ENCODE data around the gene OR51B4. TPM values are rescaled to one million over a fixed set of nuclear protein-coding genes. Genes with fewer than 3 reads are reported as not detected.
"Not testable (repeated sequence)": the region's sequence is repeated elsewhere in the genome, so short reads cannot be mapped to it uniquely, and the experiment has no call there.

The OR51B4 gene
- total RNA-seq, 1 donor from 2014 or later = not detected

DNA sequence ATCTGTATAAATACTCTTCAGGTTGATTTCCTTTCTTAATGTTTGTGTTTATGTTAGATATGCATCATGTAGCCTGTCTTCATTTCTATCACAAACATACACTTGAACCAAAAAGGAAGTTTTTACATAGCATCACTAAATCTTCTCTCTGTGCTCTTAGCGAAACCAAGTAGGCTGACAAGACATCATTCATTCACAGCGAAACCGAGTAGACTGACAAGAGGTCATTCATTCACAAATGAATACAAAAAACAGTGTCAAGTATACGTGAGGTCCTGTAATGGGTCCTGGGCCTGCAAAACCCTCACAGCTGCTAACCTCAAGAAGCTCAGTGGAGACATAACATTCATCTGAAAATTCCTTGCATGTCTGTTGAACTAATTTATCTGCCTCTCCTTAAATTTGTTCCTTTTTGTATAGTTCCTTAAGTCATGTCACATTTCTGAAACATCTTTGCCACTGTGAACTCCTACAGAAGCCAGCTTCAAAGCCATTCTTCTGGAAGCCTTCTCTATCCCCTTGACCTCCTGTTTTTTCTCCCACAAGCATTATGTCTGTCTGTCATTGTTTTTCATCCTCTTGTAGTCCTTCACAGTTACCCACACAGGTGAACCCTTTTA is 22.2 kb downstream of the OR51B4 start:
- no peak for ATAC-seq
- DNase-seq (ENCODE audit: missing footprints) = no peak
- intact Hi-C loops (cut with DNase I) = no loop called here

DNA sequence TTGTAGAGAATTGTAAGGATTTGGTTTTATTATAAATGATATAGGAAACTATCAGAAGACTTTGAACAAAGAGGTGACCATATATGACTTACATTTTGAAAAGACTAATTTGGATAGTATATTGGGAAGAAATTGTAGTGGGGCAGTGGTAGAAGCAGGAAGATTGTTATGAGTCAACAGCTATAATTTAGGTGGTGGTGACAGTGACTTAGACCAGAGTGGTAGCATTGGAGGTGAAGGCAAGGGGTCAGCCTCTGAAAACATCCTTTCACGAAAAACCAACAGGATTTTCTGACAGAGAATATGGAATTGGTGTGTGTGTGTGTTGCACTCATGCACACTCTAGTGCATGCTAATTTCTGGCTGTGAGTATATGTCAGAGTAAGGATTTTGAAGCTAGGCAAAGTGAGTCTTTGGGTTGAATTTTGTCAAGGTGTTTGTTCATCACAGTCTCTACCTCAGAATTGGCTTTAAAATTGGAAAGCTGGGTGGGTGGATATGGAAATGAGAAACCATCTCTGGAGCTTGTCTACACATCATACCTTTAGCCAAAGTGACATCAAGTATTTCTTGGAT is 23.9 kb downstream of the OR51B4 start:
- no peak for ATAC-seq
- intact Hi-C loops (cut with DNase I) = no loop called here
- no peak for DNase-seq (ENCODE audit: missing footprints)

DNA sequence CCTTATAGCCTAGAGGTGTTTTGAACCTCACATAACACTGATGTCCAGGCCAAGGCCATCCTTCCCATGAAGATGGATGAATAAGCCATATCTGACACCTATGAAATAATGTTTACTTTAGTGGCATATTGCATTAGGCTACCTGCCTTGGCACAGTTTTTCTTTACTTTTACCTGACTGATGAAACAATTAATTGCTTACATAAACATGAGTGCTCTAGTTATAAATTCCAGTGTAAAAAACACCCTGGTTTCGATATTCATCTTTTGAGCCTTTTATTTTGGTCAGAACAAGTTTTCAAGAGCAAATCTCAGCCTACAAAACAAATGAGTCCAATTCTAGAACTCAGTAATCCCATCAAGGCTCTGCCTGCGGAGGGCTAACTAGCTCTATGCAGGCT is 25.0 kb downstream of the OR51B4 start:
- ATAC-seq (no peak), DNase-seq (ENCODE audit: missing footprints) (no peak)
- intact Hi-C loops (cut with DNase I) = no loop called here

DNA sequence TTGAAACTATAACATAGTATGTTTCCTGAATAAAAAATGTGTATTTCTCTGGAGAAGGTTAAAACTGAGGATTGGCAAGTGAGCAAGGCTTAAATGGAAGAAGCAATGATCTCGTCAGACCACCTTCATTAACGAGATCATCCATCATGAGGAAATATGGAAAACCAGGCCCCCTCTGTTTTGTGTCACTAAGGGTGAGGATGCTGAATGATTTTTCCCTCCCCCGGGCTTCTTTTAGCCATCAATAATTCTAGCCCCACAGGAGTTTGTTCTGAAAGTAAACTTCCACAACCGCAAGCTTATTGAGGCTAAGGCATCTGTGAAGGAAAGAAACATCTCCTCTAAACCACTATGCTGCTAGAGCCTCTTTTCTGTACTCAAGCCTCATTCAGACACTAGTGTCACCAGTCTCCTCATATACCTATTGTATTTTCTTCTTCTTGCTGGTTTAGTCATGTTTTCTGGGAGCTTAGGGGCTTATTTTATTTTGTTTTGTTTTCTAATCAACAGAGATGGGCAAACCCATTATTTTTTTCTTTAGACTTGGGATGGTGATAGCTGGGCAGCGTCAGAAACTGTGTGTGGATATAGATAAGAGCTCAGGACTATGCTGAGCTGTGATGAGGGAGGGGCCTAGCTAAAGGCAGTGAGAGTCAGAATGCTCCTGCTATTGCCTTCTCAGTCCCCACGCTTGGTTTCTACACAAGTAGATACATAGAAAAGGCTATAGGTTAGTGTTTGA is 26.2 kb downstream of the OR51B4 start:
- DNase-seq (ENCODE audit: missing footprints) = no peak
- ATAC-seq = no peak
- intact Hi-C loops (cut with DNase I) = no loop called here

DNA sequence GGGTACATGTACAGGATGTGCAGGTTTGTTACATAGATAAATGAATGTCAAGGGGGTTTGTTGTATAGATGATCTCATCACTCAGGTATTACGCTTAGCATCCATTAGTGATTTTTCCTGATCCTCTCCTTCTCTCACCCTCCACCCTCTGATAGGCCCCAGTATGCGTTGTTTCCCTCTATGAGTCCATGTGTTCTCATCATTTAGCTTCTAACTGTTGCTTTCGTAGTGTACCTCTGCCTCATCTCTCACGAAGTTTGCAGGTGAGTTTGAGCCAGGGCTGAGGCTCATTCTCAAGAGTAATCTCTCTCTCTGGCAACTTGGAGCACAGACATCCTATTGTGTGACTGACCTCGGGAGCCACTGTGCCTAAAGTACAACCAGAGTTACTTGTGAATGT is 27.4 kb downstream of the OR51B4 start:
- ATAC-seq (no peak), DNase-seq (ENCODE audit: missing footprints) (no peak)
- intact Hi-C loops (cut with DNase I) = no loop called here

DNA sequence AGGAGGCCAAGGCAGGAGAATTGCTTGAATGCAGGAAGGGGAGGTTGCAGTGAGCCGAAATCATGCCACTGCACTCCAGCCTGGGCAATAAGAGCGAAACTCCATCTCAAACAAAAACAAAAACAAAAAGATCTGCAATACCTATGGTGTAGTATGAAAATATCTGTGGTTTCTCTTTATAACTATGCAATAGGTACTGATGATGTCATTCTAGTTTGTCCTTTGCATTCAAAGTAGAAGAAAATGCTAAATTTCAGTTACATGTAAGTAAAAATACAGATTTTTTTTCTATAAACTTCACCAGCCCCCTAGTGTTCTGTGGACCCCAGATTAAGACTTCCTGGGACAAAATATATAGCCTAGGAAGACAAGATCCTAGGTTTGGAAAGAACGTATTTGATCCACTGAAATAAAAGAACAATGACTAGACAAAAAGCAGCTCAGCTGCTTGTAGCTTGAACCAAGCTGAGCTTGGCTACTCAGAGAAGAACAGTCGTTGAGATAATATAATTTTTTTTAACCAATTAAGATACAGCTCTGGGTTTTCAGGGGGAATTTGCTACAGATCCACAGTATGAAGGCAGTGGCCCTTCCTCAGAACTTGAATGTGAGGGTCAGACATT is 29.2 kb downstream of the OR51B4 start:
- intact Hi-C loops (cut with DNase I) = no loop called here
- DNase-seq (ENCODE audit: missing footprints) = no peak
- no peak for ATAC-seq

DNA sequence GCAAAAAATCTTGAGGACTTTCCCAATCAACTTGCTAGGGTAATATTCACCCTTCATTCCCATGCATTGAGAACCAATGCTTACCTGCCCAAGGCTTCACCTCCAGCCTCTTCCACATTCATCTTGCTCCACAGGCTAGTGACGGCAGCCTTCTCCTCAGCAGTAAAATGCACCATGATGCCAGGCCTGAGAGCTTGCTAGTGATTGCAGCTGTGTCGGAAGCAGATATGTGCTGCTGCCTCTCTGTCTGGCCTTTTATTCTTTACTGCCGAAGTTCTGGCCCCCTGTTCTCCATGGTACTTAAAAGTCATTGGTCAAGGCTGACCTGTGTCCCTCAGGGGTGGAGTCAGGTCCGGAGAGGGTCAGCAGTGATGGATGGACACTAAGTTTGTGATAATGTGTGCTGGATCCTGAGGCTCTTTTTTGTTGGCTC is 32.0 kb downstream of the OR51B4 start, which contains the start of gene HBE1:
HBE1 (minus strand) TSS at position 231 of the 433 bp plus-strand sequence; CDS start at position 176, 55 bp downstream.
- intact Hi-C loops (cut with DNase I) = no loop called here
- ATAC-seq (no peak), DNase-seq (ENCODE audit: missing footprints) (no peak)

DNA sequence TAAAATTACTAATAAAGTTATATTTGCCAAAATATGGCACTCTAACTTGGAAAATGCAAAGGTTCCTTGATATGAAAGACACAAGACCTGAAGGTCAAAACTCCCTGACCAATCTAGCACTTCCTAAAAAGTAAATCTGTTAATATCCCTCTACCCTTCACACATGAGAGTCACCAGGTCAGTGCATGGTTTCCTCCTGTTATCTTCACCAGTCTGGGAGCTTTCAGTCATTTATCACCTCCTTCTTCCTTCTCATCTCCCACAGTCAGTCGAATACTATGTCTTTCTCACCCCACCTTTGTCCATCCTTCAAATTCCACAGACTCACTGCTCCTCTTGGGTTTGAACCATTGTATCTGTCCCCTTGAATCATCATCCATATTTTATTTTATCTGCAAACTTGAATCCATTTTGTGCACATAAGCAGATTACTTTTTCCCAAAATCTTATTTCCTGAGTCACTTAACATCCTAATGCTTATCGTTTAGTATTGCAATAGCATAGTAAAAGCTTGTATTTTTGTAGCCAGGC is 34.6 kb downstream of the OR51B4 start:
- DNase-seq (ENCODE audit: missing footprints) = no peak
- no peak for ATAC-seq
- intact Hi-C loops (cut with DNase I) = no loop called here

DNA sequence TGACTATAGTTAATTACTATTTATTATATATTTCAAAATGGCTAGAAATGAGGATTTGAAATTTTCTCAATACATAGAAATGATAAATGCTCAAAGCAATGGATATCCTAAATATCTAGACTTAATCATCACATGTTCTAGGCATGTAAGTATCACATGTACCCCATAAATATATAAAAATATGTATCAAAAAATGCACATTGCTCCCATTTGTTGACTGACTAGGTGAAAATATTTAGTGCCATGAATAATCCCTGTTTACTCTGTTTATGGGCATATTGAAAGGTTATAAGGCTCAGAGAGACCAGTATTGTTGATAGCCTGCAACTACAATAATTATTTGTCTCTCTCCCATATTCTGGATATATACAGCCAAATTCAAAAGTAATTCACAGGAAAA is 35.1 kb downstream of the OR51B4 start:
- intact Hi-C loops (cut with DNase I) = no loop called here
- ATAC-seq = no peak
- DNase-seq (ENCODE audit: missing footprints) = no peak

DNA sequence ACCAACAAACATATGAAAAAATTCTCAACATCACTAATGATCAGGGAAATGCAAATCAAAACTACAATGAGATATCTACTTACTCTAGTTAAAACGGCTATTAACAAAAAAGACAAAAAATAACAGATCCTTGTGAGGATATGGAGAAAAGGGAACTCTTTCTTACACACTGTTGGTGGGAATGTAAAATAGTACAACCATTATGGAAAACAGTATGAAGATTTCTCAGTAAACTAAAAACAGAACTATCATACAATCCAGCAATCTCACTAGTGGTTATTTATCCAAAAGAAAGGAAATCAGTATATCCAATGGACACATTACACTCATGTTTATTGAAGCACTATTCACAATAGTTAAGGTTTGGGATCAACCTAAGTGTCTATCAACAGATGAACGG is 35.9 kb downstream of the OR51B4 start:
- DNase-seq (ENCODE audit: missing footprints) (no peak), ATAC-seq (no peak)
- intact Hi-C loops (cut with DNase I) = no loop called here

DNA sequence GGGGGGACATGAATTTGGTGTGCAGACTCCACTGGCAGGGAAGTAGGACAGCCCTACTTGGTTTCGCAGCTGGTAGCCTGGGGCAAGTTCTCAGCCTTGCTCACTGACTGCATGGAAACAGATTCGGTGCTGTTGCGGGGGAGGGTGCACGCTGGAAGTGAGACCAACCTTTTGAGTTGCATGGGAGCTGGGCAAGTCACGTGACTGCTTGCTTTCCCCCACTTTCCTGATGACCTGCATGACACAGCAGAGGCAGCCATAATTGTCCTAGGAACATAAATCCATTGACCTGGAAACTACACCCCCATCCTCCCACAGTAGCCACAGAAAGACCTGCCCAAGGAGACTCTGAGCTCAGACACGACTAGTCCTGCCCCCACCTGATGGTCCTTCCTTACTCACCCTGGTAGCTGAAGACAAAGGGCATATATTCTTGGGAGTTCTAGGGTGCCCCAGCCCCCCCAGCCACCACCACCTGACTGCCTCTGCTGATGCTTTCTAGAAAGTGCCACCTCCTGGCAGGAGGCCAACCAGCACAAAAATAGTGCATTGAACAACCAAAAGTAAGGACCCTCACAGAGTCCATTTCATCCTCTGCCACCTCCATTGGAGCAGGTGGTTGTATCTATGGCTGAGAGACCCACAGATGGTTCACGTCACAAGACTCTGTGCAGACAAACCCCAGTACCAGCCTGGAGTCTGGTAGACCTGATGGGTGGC is 43.0 kb downstream of the OR51B4 start:
- no peak for ATAC-seq
- intact Hi-C loops (cut with DNase I) = no loop called here

DNA sequence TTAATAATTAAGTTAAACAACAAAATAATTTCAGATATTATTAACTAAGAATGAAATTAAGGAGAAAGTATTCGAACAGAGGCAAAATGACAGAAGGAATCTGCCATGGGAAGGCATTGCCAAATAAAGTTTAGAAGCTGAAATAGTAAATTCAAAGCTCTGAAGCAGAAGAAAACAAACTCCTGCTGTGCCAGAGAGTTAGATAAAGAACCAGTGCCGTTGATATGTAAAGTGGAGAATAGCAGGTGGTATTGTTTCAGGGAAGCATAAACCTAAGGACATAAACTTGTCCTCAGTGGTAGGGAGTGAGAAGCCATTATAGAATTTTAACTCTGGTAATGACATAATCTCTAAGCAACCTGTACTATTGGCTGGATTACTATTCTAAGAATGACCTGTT is 44.5 kb downstream of the OR51B4 start:
- DNase-seq (ENCODE audit: missing footprints) (no peak), ATAC-seq (no peak)
- intact Hi-C loops (cut with DNase I) = no loop called here

More for the DNA sequence above, 43.0 kb downstream of the OR51B4 start:
- DNase-seq (ENCODE audit: missing footprints) = peak; percentile 37

DNA sequence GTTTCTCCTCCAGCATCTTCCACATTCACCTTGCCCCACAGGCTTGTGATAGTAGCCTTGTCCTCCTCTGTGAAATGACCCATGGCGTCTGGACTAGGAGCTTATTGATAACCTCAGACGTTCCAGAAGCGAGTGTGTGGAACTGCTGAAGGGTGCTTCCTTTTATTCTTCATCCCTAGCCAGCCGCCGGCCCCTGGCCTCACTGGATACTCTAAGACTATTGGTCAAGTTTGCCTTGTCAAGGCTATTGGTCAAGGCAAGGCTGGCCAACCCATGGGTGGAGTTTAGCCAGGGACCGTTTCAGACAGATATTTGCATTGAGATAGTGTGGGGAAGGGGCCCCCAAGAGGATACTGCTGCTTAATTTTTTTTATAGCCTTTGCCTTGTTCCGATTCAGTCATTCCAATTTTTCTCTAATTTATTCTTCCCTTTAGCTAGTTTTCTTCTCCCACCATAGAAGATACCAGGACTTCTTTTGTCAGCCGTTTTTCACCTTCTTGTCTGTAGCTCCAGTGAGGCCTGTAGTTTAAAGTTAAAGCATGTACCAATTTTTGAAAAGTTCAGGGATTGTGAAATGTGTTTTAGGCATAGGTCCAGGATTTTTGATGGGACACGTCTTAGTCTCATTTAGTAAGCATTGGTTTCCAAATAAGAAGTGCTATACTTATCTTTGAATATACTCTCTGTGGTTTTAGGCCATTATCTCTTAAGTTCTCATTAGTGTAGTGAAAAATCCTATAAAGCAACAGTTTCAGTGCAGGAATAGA is 46.9 kb downstream of the OR51B4 start, which contains the start of gene HBG2:
HBG2 (minus strand) TSS at position 136 of the 768 bp plus-strand sequence; CDS start at position 83, 53 bp downstream.
- ATAC-seq; DNase-seq (ENCODE audit: missing footprints); intact Hi-C loops (cut with DNase I): not testable (repeated sequence)

DNA sequence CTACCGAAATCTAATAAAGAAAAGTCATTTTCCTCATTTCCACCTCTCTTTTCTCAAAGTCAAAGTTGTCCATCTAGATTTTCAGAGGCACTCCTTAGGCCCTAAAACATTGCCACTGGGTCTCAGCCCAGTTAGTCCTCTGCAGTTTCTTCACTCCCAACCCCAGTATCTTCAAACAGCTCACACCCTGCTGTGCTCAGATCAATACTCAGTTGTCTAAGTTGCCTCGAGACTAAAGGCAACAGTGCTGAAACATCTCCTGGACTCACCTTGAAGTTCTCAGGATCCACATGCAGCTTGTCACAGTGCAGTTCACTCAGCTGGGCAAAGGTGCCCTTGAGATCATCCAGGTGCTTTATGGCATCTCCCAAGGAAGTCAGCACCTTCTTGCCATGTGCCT is 47.7 kb downstream of the OR51B4 start:
- ATAC-seq; intact Hi-C loops (cut with DNase I): not testable (repeated sequence)

DNA sequence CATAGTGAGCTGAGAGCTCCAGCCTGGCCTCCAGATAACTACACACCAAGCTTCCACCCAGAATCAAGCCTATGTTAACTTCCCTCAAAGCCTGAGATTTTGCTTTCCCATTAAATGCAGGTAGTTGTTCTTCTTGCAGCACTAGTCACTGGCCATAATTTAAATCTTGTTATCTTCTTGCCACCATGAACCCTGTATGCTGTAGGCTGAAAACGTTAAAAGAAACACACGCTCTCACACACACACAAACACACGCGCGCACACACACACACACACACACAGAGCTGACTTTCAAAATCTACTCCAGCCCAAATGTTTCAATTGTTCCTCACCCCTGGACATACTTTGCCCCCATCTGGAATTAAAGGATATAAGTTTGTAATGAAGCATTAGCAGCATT is 48.3 kb downstream of the OR51B4 start:
- DNase-seq (ENCODE audit: missing footprints); intact Hi-C loops (cut with DNase I); ATAC-seq: not testable (repeated sequence)

More for the DNA sequence above, 47.7 kb downstream of the OR51B4 start:
- DNase-seq (ENCODE audit: missing footprints) = not testable (repeated sequence)

DNA sequence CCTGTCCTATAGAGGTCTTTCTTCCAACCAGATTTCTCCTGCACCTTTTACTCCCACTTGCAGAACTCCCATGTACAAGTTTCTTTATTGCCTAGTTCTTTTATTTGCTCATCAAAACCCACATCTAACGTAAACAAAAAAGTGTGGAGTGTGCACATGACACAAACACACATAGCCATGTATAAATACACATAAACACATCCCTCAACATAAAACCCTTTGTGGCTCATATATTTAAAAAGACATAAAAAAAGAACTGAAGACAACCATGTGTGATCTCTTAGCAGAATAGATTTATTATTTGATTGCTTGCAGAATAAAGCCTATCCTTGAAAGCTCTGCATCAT is 48.9 kb downstream of the OR51B4 start:
- no peak for DNase-seq (ENCODE audit: missing footprints)
- intact Hi-C loops (cut with DNase I) = no loop called here
- ATAC-seq = no peak

DNA sequence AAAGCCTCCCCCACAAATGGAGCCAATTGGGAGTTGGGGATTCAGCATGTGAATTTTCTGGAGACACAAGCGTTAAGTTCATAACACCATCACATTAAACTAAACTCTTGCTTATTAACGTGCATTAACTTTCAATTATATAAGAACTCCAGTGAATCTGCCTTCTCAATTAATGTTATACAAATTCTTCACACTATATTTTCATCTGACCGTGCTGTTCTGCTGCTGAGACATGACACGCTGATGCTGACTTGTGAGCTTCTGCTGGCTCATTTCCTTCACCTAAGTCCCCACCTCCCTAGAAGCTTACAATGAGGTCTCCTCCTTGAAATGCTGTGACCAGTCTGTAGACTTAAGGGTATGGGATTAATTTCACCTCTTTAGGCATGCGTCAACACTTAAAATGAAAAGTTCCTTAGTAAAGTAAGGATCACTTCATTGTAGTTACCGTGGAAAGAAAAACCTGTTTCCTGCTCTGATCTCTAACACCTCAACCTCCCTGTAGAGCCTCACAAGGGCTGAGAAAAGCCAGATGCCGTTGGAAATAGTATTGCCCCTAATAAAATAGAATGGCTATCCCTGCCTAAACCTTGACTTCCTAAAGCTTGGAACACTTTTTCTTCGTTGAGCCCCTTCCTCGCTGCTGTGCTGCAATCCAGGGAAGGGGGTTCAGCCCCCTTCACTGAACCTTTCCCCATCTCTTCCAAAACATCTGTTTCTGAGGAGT is 49.4 kb downstream of the OR51B4 start:
- intact Hi-C loops (cut with DNase I) = no loop called here
- DNase-seq (ENCODE audit: missing footprints) = no peak
- no peak for ATAC-seq
